ENCODE data around the gene COL6A2.

The COL6A2 gene

GRCh38 chr21:46061518-46061917 lies 36.4 kb upstream of the COL6A2 start:
- no peak for DNase-seq (ENCODE audit: low read depth)
- H3K4me3 ChIP-seq (ENCODE audit: low read length), result no peak overlapping the region
- TF ChIP-seq CTCF (IDR thresholded peaks at IDR 0.05; ENCODE audit: insufficient read depth, low read depth, low read length, missing control alignments), result no peak

DNA sequence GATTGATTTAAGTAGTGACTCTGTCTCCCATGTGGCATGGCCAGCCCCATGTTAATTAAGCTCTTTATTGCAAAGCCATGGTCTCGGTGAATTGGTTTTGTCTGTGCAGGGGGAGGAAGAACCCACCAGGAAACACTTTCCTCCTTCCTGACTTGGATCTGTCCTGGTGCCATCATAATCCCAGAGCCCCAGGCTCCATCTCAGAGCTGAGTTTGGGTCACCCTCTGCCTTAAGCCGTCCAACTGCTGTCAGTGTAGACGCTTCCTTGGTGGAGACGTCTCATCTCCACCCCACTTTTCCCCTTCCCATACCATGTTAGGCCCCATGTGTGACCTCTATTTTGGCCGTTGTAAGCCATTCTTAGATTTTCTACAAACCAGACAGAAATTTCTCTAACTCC lies 36.0 kb upstream of the COL6A2 start:
- no peak for TF ChIP-seq CTCF (IDR thresholded peaks at IDR 0.05; ENCODE audit: insufficient read depth, low read depth, low read length, missing control alignments)
- DNase-seq (ENCODE audit: low read depth), result no peak
- no peak overlapping the region for H3K4me3 ChIP-seq (ENCODE audit: low read length)

DNA sequence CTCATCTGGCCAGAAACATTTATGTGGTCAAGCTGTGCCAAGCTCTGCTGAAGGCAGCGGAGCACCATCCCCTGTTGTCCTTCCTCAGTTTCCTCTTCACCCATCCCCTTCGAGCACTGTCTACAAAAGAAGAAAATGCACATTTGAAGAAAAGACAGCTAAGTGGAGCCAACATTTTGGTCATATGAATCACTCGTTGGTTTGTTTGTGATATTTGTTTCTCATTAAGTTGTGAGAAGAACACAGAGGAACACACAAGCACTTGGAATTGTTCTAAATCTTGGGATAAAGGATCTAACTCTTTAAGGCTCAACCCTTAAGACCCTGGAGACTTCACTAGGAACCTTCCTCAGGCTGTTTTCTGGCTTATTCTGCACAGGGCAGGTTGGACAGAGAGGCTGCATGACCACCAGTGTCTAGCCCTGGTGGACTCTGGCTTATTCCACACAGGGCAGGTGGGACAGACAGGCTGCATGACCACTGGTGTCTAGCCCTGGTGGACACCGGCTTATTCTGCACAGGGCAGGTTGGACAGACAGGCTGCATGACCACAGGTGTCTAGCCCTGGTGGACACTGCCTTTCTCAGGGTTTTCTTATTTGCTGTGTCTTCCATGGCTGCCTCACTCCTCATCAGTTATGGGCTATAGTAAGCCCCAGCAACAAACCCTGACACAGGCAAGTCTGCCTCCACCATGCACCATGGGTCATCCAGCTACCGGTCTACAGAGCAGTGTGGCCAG lies 35.3 kb upstream of the COL6A2 start:
- no peak for DNase-seq (ENCODE audit: low read depth)
- no peak for TF ChIP-seq CTCF (IDR thresholded peaks at IDR 0.05; ENCODE audit: insufficient read depth, low read depth, low read length, missing control alignments)
- H3K4me3 ChIP-seq (ENCODE audit: low read length), result no peak overlapping the region

DNA sequence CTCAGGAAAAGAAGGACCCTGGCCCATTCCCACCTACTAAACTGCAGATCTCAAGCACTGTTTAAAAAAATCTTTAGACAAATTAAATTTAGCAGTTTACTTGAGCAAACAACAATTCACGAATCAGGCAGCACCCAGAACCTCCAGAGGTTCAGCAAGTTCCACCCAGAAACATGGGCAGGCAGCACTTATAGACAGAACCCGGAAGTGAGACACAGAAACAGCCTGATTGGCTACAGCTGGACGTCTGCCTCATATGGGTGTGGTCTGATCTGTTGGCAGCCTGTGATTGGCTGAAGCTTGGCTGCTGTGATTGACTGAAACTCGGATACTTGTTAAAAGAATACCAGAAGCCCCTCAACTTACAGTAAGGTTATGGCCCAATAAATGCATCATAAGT lies 34.7 kb upstream of the COL6A2 start:
- H3K4me3 ChIP-seq (ENCODE audit: low read length), result no peak overlapping the region
- no peak for DNase-seq (ENCODE audit: low read depth)
- no peak for TF ChIP-seq CTCF (IDR thresholded peaks at IDR 0.05; ENCODE audit: insufficient read depth, low read depth, low read length, missing control alignments)

- TF ChIP-seq CTCF (IDR thresholded peaks at IDR 0.05; ENCODE audit: insufficient read depth, low read depth, low read length, missing control alignments), result no peak
- DNase-seq (ENCODE audit: low read depth), result no peak
- H3K4me3 ChIP-seq (ENCODE audit: low read length), result no peak overlapping the region
Measured at GRCh38 chr21:46063734-46064680, 33.9 kb upstream of the COL6A2 start.

DNA sequence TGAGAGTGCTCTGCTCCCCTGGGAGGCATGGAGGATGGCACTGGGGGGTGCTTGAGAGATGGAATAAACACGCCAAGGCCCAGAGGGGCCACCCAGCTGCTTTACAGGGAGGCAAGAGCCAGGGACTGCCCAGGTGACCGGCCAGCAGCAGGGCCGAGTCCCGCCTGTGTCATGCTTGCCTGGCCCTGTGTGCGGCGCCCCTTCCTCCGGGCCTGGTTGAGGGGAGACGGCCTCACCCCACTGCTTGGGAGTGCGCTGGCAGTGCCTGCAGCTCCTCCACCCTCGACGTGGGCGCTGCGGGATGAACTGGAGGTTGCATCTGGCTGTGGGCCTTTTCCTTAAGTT lies 33.1 kb upstream of the COL6A2 start:
- no peak overlapping the region for H3K4me3 ChIP-seq (ENCODE audit: low read length)
- no peak for TF ChIP-seq CTCF (IDR thresholded peaks at IDR 0.05; ENCODE audit: insufficient read depth, low read depth, low read length, missing control alignments)
- no peak for DNase-seq (ENCODE audit: low read depth)
